SK-N-MC (cell line): ENCODE measurements around the gene ZG16.
"Not testable (repeated sequence)": the region's sequence is repeated elsewhere in the genome, so short reads cannot be mapped to it uniquely, and the experiment has no call there.

Source experiments
- DNase-seq: peaks from one replicate; pipeline ENCODE4 v3.0.0-alpha.2; 2011; ENCODE audit warnings: low read depth, low spot score
- H3K27ac ChIP-seq: fragments of 200-600 bp; sonication (generic); 2 replicates; pipeline ENCODE4 v1.5.1; 2016; ENCODE audit warnings: mixed run types
- H3K36me3 ChIP-seq: fragments of 200-600 bp; sonication (generic); 2 replicates; pipeline ENCODE4 v1.6.1; 2017; ENCODE audit warnings: antibody characterized with exemption, low read length, mixed read lengths; ENCODE audit not compliant: insufficient read depth
- H3K4me3 ChIP-seq: fragments of 200-600 bp; sonication (generic); 2 replicates; pipeline ENCODE4 v1.5.1; 2016
- H3K9ac ChIP-seq: fragments of 200-600 bp; sonication (generic); 2 replicates; pipeline ENCODE4 v1.8.0; 2017; ENCODE audit warnings: mixed run types, mixed read lengths; ENCODE audit not compliant: insufficient read length
- H3K9me3 ChIP-seq: fragments of 200-600 bp; sonication (generic); 2 replicates; pipeline ENCODE4 v1.6.1; 2017; ENCODE audit warnings: low read depth, mild to moderate bottlenecking, antibody characterized with exemption, low read length, moderate library complexity, mixed read lengths
- EZH2 ChIP-seq: fragments of 200-600 bp; sonication (generic); IDR thresholded peaks from one replicate; pipeline ENCODE4 v1.6.1; 2017; ENCODE audit warnings: antibody characterized with exemption
- FOXP2 ChIP-seq: optimal IDR thresholded peaks from 2 replicates; pipeline ENCODE3; 2011; ENCODE audit warnings: mild to moderate bottlenecking, moderate library complexity; ENCODE audit not compliant: insufficient read depth; ENCODE audit errors: extremely low read length, control extremely low read depth
- POLR2AphosphoS5 ChIP-seq: IDR thresholded peaks from 2 replicates; pipeline ENCODE4 v1.6.1; 2012; ENCODE audit warnings: mild to moderate bottlenecking, low read depth, low read length, borderline replicate concordance

The ZG16 gene

DNA sequence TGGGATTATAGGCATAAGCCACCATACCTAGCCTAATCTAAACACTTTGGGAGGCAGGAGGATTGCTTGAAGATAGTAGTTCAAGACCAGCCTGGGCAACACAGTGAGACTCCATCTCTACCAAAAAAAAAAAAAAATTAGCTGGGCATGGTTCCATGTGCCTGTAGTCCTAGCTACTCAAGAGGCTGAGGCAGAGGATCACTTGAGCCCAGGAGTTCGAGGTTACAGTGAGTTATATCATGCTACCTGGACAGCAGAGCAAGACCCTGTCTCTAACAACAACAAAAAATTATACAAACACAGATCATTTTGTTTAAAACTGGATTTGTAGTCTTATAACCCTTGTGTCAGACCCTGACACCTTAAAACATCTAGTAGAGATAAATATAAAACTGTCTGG lies 24.5 kb upstream of the ZG16 start:
- no peak for DNase-seq
- Histone ChIP-seq H3K36me3 (no peaks in the 10 kb centered on the region), H3K27ac (no peak overlapping the region), H3K9me3 (no peaks in the 10 kb centered on the region), H3K4me3 (no peak overlapping the region), H3K9ac (no peak overlapping the region)
- TF ChIP-seq EZH2 = no peak
- TF ChIP-seq POLR2AphosphoS5 = no peak
- no peak for TF ChIP-seq FOXP2

DNA sequence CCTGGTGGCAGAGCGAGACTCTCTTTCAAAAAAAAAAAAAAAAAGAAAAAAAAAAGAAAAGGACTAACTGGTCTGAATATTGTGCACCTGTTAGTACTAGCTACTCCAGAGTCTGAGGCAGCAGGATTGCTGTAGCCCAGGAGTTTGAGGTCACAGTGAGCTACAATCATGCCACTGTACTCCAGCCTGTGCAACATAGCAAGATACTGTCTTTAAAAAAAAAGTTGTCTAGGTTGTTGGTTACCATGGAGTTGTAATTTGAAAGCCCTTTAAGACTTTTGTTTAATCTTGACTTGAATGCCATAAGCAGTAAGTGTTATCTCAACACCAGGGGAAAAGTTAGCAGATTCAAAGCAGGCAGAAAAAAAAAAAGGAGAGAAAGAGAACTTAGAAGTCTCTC lies 21.4 kb upstream of the ZG16 start:
- no peak overlapping the region for H3K9ac ChIP-seq
- no peak for DNase-seq
- H3K9me3 ChIP-seq = no peaks in the 10 kb centered on the region
- TF ChIP-seq POLR2AphosphoS5 (no peak), FOXP2 (no peak), EZH2 (no peak)
- H3K4me3 ChIP-seq = no peak overlapping the region
- no peak overlapping the region for H3K27ac ChIP-seq
- no peaks in the 10 kb centered on the region for H3K36me3 ChIP-seq

DNA sequence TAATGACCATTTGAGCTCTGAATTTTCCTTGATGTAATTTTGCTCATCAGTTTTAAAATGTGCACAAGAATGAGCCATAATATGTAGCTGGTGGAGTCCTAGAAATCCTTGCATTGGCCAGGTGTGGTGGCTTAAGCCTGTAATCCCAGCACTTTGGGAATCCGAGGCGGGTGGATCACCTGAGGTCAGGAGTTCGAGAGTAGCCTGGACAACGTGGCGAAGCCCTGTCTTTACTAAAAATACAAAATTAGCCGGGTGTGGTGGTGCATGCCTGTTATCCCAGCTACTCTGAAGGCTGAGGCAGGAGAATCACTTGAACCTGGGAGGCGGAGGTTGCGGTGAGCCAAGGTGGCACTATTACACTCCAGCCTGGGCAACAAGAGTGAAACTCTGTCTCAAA lies 21.0 kb upstream of the ZG16 start:
- H3K4me3 ChIP-seq, DNase-seq, H3K9me3 ChIP-seq, H3K27ac ChIP-seq, H3K36me3 ChIP-seq, H3K9ac ChIP-seq: not testable (repeated sequence)

DNA sequence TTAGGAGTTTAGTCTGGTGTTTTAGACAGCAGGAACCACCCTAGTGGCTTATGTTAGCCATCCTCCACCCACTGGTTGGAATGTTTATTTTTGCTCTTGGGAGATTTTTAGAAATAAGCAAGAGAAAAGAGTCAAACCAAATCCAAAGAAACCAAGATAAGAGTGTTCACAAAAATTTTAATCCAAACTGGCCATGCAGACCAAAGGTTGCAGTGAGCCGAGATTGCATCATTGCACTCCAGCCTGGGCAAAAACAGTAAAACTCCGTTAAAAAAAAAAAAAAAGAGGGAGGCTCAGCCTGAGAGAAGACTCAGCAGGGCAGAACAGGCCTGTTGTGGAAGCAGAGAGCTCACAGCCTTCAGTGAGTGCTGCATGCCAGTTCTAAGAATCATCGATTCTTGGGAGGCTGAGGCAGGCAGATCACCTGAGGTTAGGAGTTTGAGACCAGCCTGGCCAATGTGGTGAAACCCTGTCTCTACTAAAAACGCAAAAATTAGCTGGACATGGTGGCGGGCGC lies 20.0 kb upstream of the ZG16 start:
- DNase-seq = no peak
- no peak overlapping the region for H3K4me3 ChIP-seq
- H3K9me3 ChIP-seq = no peaks in the 10 kb centered on the region
- TF ChIP-seq EZH2 = no peak
- TF ChIP-seq FOXP2 = no peak
- TF ChIP-seq POLR2AphosphoS5 = no peak
- H3K27ac ChIP-seq = no peak overlapping the region
- no peak overlapping the region for H3K9ac ChIP-seq
- H3K36me3 ChIP-seq = no peaks in the 10 kb centered on the region

DNA sequence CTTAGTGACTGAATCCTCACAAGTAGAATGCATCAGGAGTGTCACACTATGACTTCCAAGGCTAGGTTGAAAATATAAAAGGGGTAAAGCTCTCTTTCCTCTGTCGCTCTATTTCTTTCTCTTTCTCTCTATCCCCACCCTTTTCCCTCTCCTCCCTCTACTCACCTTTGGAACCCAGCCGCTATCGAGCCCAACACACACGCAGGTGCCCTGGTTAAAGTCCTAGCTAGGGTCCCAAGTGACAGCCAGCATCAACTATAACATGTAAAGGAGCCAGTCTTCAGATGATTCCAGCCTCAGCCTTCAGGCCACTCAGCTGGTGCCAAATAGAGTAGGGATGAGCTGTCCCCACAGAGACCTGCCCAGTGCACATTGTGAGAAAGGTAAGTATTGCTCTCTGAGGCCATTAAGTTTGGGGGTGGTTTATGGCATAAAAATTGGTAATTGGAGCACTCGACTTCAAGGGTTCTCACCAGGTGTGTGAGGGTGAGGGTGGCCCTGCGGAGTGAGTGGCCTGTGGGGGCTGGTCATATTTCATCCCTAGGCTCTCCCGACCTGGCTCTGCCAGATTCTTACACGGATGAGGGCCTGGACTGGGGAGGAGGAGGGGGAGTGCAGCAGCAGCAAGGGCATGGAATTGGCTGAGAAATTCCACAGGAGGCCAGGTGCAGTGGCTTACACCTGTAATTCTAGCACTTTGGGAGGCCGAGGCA lies 17.3 kb upstream of the ZG16 start:
- H3K27ac ChIP-seq = no peak overlapping the region
- TF ChIP-seq POLR2AphosphoS5 = no peak
- TF ChIP-seq FOXP2 = no peak
- TF ChIP-seq EZH2 = no peak

DNA sequence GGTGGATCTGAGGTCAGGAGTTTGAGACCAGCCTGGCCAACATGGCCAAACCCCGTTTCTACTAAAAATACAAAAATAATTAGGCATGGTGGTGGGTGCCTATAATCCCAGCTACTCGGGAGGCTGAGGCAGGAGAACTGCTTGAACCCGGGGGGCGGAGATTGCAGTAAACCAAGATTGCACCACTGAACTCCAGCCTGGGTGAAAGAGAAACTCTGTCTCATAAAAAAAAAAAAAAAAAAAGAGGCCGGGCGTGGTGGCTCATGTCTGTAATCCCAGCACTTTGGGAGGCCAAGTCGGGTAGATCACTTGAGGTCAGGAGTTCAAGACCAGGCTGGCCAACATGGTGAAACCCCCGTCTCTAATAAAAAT lies 16.8 kb upstream of the ZG16 start:
- not testable (repeated sequence) for H3K4me3 ChIP-seq, H3K9me3 ChIP-seq, H3K27ac ChIP-seq, H3K9ac ChIP-seq, H3K36me3 ChIP-seq, DNase-seq

More for the DNA sequence above, 17.3 kb upstream of the ZG16 start:
- H3K36me3 ChIP-seq = no peaks in the 10 kb centered on the region
- H3K4me3 ChIP-seq = no peak overlapping the region
- DNase-seq = no peak
- H3K9ac ChIP-seq = no peak overlapping the region
- H3K9me3 ChIP-seq = no peaks in the 10 kb centered on the region

DNA sequence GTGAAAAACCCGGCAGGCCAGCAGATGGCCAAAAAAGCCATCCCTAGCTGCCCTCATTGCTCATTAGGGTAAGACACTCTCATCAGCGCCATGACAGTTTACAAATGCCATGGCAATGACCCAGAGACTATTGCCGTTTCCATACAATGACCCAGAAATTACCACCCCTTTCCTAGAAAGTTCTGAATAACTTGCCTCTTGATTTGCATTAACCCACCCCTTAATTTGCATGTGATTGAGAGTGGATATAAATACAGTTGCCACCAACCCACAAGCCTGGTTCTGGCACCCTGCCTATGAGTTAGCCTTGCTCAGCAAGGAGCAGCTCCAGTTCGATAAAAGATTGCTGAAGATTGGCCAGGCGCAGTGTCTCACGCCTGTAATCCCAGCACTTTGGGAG lies 16.2 kb upstream of the ZG16 start:
- H3K4me3 ChIP-seq = no peak overlapping the region
- H3K36me3 ChIP-seq = no peaks in the 10 kb centered on the region
- H3K27ac ChIP-seq = no peak overlapping the region
- no peak overlapping the region for H3K9ac ChIP-seq
- no peak for DNase-seq
- no peak for TF ChIP-seq EZH2
- no peak for TF ChIP-seq FOXP2
- no peak for TF ChIP-seq POLR2AphosphoS5
- no peaks in the 10 kb centered on the region for H3K9me3 ChIP-seq

DNA sequence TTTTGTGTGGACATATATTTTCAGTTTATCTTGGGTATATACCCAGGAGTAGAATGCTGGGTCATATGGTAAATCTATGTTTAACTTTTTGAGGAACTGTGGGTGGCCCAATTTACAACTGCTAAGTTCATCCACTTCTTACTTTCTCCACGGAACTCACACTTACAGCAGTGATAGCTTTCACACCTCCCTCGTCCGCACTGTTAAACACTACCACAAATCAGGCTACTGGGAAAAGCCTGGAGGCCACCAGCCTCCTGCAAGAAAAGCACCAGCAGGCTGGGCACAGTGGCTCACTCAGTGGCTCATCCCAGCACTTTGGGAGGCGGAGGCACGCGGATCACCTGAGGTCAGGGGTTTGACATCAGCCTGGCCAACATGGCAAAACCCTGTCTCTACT lies 14.7 kb upstream of the ZG16 start:
- H3K27ac ChIP-seq = no peak overlapping the region
- DNase-seq = no peak
- no peak overlapping the region for H3K4me3 ChIP-seq
- no peaks in the 10 kb centered on the region for H3K36me3 ChIP-seq
- no peak overlapping the region for H3K9ac ChIP-seq
- TF ChIP-seq FOXP2 (no peak), EZH2 (no peak), POLR2AphosphoS5 (no peak)
- no peaks in the 10 kb centered on the region for H3K9me3 ChIP-seq

DNA sequence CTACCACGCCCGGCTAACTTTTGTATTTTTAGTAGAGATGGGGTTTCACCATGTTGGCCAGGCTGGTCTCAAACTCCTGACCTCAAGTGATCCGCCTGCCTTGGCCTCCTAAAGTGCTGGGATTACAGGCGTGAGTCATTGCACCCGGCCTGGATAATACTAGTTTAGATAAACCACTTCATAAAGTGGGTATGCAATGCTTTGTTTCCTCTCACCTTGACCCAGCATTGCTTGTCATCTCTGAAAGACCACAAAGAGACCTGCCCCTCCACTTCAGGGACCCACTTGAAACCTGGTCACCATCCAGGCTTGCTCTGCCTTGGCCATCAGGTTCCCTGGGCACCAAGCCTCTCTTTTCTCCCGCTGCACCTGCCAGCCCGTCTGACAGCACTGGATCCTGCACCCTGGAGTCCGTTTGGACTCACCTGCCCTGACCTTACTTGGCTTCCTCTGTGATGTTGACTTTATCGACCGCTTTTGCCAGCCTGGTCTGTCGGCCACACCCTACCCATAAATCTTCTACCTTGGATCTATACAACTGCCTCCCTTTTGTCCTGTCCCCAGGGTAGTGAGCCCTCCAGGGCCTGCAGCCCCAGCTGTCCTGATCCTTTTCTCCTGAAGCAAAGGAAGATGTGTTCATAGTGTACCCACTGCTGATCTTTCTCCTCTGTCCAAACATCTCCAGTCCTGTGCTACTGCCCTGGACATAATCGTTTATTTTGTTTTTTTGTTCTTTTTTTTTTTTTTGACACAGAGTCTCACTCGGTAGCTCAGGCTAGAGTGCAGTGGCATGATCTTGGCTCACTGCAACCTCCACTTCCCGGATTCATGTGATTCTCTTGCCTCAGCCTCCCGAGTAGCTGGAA lies 12.7 kb upstream of the ZG16 start:
- Histone ChIP-seq H3K27ac (no peak overlapping the region), H3K9ac (no peak overlapping the region)

More for the DNA sequence above, 12.7 kb upstream of the ZG16 start:
- TF ChIP-seq EZH2 = no peak
- no peak for TF ChIP-seq POLR2AphosphoS5
- TF ChIP-seq FOXP2 = no peak
- H3K4me3 ChIP-seq = no peak overlapping the region
- H3K9me3 ChIP-seq = no peaks in the 10 kb centered on the region
- no peaks in the 10 kb centered on the region for H3K36me3 ChIP-seq
- DNase-seq = no peak
